ENCODE results near the gene ITPKA.

ITPKA gene

DNA sequence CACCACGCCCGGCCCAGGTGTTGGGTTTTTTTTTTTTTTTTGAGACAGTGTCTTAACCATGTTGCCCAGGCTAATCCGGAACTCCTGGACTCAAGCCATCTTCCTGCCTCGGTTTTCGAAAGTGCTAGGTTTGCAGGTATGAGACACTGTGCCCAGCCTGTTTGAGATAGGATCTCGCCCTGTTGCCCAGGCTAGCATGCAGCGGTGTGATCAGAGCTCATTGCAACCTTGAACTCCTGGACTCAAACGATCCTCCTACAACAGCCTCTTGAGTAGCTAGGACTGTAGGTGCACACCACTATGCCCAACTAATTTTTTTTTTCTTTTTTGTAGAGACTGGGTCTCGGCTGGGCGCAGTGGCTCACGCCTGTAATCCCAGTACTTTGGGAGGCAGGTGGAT, 20.3 kb upstream of the ITPKA start:
- TF ChIP-seq, protein P1, sequence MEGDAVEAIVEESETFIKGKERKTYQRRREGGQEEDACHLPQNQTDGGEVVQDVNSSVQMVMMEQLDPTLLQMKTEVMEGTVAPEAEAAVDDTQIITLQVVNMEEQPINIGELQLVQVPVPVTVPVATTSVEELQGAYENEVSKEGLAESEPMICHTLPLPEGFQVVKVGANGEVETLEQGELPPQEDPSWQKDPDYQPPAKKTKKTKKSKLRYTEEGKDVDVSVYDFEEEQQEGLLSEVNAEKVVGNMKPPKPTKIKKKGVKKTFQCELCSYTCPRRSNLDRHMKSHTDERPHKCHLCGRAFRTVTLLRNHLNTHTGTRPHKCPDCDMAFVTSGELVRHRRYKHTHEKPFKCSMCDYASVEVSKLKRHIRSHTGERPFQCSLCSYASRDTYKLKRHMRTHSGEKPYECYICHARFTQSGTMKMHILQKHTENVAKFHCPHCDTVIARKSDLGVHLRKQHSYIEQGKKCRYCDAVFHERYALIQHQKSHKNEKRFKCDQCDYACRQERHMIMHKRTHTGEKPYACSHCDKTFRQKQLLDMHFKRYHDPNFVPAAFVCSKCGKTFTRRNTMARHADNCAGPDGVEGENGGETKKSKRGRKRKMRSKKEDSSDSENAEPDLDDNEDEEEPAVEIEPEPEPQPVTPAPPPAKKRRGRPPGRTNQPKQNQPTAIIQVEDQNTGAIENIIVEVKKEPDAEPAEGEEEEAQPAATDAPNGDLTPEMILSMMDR (conservative IDR thresholded peaks at IDR 0.05; ENCODE audit: low read depth, low read length) = no peak
- DNase-seq (ENCODE audit: low read depth) = no peak
- H3K4me3 ChIP-seq (ENCODE audit: low read depth, low read length) = no peak overlapping the region

- no peak for DNase-seq (ENCODE audit: low read depth)
- TF ChIP-seq, protein P1 (conservative IDR thresholded peaks at IDR 0.05; ENCODE audit: low read depth, low read length) = no peak
- no peak overlapping the region for H3K4me3 ChIP-seq (ENCODE audit: low read depth, low read length)
Measured at GRCh38 chr15:41474436-41474835, 19.2 kb upstream of the ITPKA start.

GRCh38 chr15:41474941-41475340, 18.7 kb upstream of the ITPKA start:
- TF ChIP-seq, protein P1 (conservative IDR thresholded peaks at IDR 0.05; ENCODE audit: low read depth, low read length) = no peak
- DNase-seq (ENCODE audit: low read depth) = no peak

GRCh38 chr15:41476416-41477048, 17.1 kb upstream of the ITPKA start:
- no peak overlapping the region for H3K4me3 ChIP-seq (ENCODE audit: low read depth, low read length)
- peak; percentile 35 for DNase-seq (ENCODE audit: low read depth)
- TF ChIP-seq, protein P1 (conservative IDR thresholded peaks at IDR 0.05; ENCODE audit: low read depth, low read length) = no peak

More at GRCh38 chr15:41474941-41475340, 18.7 kb upstream of the ITPKA start:
- H3K4me3 ChIP-seq (ENCODE audit: low read depth, low read length) = no peak overlapping the region

GRCh38 chr15:41480396-41481140, 13.1 kb upstream of the ITPKA start:
- DNase-seq (ENCODE audit: low read depth) = no peak
- no peak overlapping the region for H3K4me3 ChIP-seq (ENCODE audit: low read depth, low read length)
- TF ChIP-seq, protein P1 (conservative IDR thresholded peaks at IDR 0.05; ENCODE audit: low read depth, low read length) = no peak

DNA sequence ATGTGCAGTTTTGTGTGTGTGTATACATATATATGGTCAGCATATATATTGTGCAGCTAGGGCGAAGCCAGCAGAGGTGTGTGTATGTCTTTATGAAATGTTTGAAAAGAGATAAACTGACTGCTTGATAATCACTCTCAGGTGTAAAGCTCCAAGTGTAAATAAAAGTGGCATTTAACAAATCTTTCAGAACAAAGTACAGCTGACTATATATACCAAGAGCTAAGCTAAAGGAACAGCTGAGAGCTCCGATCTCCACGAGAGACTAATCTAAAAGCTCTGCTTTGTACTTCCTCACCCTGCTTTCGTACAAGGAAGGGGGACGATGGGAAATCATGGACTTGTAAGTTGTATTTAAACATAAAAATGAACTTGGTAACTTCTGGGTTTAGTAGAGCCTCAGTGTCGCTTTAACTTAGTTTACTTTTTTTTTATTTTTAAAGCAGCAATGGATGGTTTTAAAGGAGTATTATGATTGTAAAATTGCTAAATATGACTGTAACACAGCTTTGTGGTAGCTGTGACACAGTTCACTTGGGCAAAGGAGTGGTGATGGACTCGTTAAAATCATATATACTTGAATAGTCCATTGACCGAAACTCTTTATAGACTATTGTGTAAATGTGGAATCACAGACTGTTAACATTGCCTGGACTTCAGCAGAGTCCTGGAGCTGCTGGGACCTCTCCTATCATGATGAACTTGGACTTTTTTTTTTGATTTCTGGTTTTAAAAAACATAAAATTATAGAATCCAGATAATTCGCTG, 11.4 kb upstream of the ITPKA start:
- H3K4me3 ChIP-seq (ENCODE audit: low read depth, low read length) = no peak overlapping the region
- TF ChIP-seq, protein P1 (conservative IDR thresholded peaks at IDR 0.05; ENCODE audit: low read depth, low read length) = no peak

More for the DNA sequence above, 11.4 kb upstream of the ITPKA start:
- DNase-seq (ENCODE audit: low read depth) = no peak
